ENCODE measurements around the gene ZGPAT.

The ZGPAT gene

DNA sequence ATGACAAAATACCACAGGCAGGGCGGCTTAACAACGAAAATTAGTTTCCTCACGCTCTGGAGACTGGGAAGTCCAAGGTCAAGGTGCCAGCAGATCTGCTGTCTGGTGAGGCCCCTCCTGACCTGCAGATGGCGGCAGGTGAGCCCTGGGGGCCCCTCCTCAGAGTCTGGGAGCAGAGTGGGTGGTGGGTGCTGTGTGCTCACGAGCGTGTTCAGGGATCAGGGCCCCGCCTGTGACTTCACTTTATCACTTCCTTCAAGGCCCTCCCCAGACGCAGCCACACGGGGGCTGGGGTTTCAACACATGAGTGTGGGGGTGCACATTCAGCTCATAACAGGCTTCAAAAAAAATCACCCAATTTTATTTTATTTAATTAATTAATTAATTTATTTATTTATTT lies 71.0 kb downstream of the ZGPAT start:
- DNase-seq (ENCODE audit: low read depth) = peak; percentile 43
- no peak overlapping the region for H3K4me3 ChIP-seq (ENCODE audit: low read depth, low read length)
- TF ChIP-seq MYC (IDR thresholded peaks at IDR 0.05; ENCODE audit: low read depth, low read length) = no peak
- TF ChIP-seq, protein P1, sequence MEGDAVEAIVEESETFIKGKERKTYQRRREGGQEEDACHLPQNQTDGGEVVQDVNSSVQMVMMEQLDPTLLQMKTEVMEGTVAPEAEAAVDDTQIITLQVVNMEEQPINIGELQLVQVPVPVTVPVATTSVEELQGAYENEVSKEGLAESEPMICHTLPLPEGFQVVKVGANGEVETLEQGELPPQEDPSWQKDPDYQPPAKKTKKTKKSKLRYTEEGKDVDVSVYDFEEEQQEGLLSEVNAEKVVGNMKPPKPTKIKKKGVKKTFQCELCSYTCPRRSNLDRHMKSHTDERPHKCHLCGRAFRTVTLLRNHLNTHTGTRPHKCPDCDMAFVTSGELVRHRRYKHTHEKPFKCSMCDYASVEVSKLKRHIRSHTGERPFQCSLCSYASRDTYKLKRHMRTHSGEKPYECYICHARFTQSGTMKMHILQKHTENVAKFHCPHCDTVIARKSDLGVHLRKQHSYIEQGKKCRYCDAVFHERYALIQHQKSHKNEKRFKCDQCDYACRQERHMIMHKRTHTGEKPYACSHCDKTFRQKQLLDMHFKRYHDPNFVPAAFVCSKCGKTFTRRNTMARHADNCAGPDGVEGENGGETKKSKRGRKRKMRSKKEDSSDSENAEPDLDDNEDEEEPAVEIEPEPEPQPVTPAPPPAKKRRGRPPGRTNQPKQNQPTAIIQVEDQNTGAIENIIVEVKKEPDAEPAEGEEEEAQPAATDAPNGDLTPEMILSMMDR (IDR thresholded peaks at IDR 0.05; ENCODE audit: low read depth, low read length) = peak; percentile 9

DNA sequence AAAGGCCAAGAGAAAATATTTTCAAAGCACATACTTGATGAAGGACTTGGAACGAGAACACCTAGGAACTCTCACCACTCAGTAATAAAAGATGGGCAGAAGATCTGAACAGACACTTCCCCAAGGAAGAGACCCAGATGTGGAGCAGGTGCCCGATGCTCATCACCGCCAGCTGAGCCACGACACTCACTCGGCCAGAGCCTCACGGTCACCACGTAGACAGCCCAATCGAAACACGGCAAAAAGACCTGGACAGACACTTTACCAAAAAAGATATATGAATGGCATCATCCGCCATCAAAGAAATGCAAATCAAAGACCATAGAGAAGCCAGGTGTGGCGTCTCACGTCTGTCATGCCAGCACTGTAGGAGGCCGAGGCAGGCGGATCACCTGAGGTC lies 73.3 kb downstream of the ZGPAT start:
- H3K4me3 ChIP-seq (ENCODE audit: low read depth, low read length) = no peak overlapping the region
- DNase-seq (ENCODE audit: low read depth) = no peak
- TF ChIP-seq, protein P2, sequence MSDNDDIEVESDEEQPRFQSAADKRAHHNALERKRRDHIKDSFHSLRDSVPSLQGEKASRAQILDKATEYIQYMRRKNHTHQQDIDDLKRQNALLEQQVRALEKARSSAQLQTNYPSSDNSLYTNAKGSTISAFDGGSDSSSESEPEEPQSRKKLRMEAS (IDR thresholded peaks at IDR 0.05; ENCODE audit: low read depth, low read length) = no peak
- no peak for TF ChIP-seq POLR2A (IDR thresholded peaks at IDR 0.05; ENCODE audit: extremely low read depth, insufficient read length)
- TF ChIP-seq, protein P1 (IDR thresholded peaks at IDR 0.05; ENCODE audit: low read depth, low read length) = no peak
- TF ChIP-seq MYC (IDR thresholded peaks at IDR 0.05; ENCODE audit: low read depth, low read length) = no peak

DNA sequence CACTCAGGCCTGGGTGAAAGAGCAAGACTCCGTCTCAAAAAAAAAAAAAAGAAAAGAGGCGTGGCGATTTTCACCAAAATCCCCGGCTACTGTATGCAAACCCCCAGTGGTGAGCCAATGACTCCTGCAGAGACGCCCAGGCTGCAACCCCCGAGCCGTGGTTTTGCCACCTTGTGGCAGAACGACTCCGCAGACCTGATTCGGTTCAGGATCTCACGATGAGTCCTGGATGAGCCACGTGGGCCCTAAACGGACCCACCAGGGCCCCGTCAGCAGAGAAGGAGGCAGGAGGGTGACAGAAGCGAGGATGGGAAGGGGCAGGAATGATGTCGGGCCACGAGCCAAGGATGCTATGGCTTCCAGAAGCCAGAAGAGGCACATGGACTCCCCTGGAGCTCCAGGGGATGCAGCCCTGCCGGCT lies 74.2 kb downstream of the ZGPAT start:
- DNase-seq (ENCODE audit: low read depth) = no peak
- H3K4me3 ChIP-seq (ENCODE audit: low read depth, low read length) = no peak overlapping the region
- TF ChIP-seq MYC (IDR thresholded peaks at IDR 0.05; ENCODE audit: low read depth, low read length) = no peak
- TF ChIP-seq POLR2A (IDR thresholded peaks at IDR 0.05; ENCODE audit: extremely low read depth, insufficient read length) = no peak
- TF ChIP-seq, protein P1 (IDR thresholded peaks at IDR 0.05; ENCODE audit: low read depth, low read length) = no peak
- TF ChIP-seq, protein P2 (IDR thresholded peaks at IDR 0.05; ENCODE audit: low read depth, low read length) = no peak

DNA sequence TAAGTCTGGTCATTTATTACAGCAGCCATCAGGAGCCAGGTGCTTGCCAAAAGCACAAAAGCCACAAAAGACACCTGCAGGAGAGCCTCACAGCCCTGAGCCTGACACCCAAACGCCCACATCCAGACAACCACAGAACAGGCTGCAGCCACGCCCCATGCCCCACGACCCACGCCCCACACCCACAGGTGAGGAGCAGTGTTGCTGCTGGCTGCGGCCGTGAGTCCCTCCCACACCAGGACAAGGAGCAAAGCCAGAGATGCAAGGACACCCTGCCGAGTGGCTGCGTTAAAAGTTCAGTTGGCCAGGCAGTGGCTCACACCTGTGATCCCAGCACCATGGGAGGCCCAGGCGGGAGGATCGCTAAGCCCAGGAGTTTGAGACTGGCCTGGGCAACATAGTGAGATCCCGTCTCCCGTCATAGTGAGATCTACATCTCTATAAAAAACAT lies 74.7 kb downstream of the ZGPAT start:
- DNase-seq (ENCODE audit: low read depth) = no peak
- TF ChIP-seq POLR2A (IDR thresholded peaks at IDR 0.05; ENCODE audit: extremely low read depth, insufficient read length) (no peak), MYC (IDR thresholded peaks at IDR 0.05; ENCODE audit: low read depth, low read length) (no peak)
- TF ChIP-seq, protein P2 (IDR thresholded peaks at IDR 0.05; ENCODE audit: low read depth, low read length) = no peak
- TF ChIP-seq, protein P1 (IDR thresholded peaks at IDR 0.05; ENCODE audit: low read depth, low read length) = no peak
- no peak overlapping the region for H3K4me3 ChIP-seq (ENCODE audit: low read depth, low read length)

DNA sequence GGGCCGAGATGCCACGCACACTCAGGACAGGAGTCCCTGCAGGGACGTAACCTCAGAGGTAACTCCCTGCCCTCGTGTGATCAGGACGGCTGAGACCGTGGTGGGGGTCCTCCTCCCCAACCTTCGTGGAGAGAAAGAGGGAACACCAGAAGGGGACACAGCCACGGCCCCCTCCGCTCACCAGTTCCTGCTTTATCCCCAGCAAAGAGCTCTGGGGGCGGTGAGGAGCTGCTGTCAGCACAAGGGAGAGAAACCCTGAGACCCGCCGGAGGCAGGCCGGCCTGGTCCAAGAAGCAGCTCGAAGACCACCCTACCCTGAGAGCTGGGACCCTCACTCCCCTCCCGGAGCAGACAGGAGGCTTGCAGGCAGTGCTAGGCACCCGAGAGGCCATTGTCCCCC lies 76.1 kb downstream of the ZGPAT start:
- no peak overlapping the region for H3K4me3 ChIP-seq (ENCODE audit: low read depth, low read length)
- TF ChIP-seq, protein P1 (IDR thresholded peaks at IDR 0.05; ENCODE audit: low read depth, low read length) = no peak
- TF ChIP-seq POLR2A (IDR thresholded peaks at IDR 0.05; ENCODE audit: extremely low read depth, insufficient read length) (no peak), MYC (IDR thresholded peaks at IDR 0.05; ENCODE audit: low read depth, low read length) (no peak)
- TF ChIP-seq, protein P2 (IDR thresholded peaks at IDR 0.05; ENCODE audit: low read depth, low read length) = no peak
- no peak for DNase-seq (ENCODE audit: low read depth)

DNA sequence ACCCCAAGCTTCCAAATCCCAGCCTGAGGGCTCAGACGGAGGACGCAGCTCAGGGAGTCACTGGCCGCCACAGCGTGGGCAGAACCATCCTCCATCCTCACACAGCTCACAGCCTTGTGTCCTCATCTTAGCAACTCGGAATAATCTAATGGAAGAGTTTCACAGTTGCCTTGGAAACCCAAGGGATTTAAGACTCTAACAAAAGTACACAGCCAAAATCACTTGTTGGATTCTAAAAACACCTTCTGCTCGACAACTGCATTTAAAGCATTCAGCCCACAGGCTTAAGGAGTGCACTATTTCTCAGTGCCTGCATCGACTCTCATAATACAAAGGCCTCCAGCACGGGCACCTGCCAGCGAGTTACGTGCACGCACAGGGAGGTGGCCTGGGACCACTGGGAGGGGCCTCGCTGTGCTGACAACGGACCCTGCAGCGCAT lies 77.9 kb downstream of the ZGPAT start:
- TF ChIP-seq, protein P2 (IDR thresholded peaks at IDR 0.05; ENCODE audit: low read depth, low read length) = no peak
- TF ChIP-seq, protein P1 (IDR thresholded peaks at IDR 0.05; ENCODE audit: low read depth, low read length) = no peak
- TF ChIP-seq POLR2A (IDR thresholded peaks at IDR 0.05; ENCODE audit: extremely low read depth, insufficient read length) = no peak
- no peak for TF ChIP-seq MYC (IDR thresholded peaks at IDR 0.05; ENCODE audit: low read depth, low read length)
- no peak overlapping the region for H3K4me3 ChIP-seq (ENCODE audit: low read depth, low read length)
- DNase-seq (ENCODE audit: low read depth) = no peak
